ENCODE results near the gene ZNF566. TPM values are rescaled to one million over a fixed set of nuclear protein-coding genes. Genes with fewer than 3 reads are reported as not detected.

Gene ZNF566
- total and polyA plus RNA-seq, 2 donors (not counting 1 experiment from before 2014, with no cell fraction given): 9.1 to 26.6 TPM

DNA sequence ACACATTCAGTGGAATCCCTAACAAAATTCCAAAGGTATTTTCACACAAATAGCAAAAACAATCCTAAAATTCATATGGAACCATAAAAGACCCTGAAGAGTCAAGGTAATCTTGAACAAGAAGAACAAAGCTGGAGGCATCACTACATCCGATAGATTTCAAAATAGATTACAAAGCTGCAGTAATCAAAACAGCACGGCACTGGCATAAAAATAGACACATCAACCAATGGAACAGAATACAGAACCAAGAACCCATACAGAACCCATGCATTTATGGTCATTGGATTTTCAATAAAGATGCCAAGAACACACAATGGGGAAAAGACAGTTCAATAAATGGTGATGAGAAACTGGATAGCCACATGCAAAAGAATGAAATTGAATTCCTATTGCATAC is 32.5 kb downstream of the ZNF566 start:
- 100% methylated on average over 1 of the region's 2 CpGs for WGBS (ENCODE audit: insufficient coverage)
- DNase-seq (no peak), ATAC-seq (ENCODE audit: low read depth) (no peak)
- Mint-ChIP-seq H3K27ac (no peak overlapping the region), H3K9me3 (ENCODE audit: insufficient read depth) (peaks cover 15% of the 10 kb centered on the region), H3K27me3 (no peaks in the 10 kb centered on the region), H3K4me3 (no peak overlapping the region), H3K4me1 (no peaks in the 10 kb centered on the region)
- CTCF ChIA-PET: no interaction called here
- no peaks in the 10 kb centered on the region for H3K79me2 ChIP-seq (ENCODE audit: control insufficient read depth, insufficient read depth, low read length)
- peaks cover 3 to 5% of the 10 kb centered on the region in 2 experiments for H3K36me3 ChIP-seq (replicated peaks in 1 of 2; ENCODE audit: control extremely low read depth in 1 of 2, control insufficient read depth in 1 of 2, extremely low read depth in 1 of 2, insufficient read depth in 2 of 2, low read length in 1 of 2)
- no peaks in the 10 kb centered on the region for H4K20me1 ChIP-seq (ENCODE audit: control insufficient read depth, insufficient read depth, low read length, poor library complexity, severe bottlenecking)
- H3K9ac ChIP-seq (ENCODE audit: low read length): no peak overlapping the region
- H3K27me3 ChIP-seq (replicated peaks in 1 of 4; ENCODE audit: control extremely low read depth in 1 of 4, control insufficient read depth in 3 of 4, insufficient read depth in 4 of 4, low read length in 3 of 4): no peaks in the 10 kb centered on the region
- no peak for TF ChIP-seq EZH2 (IDR thresholded peaks at IDR 0.05; ENCODE audit: borderline replicate concordance, insufficient read depth, low read depth, low read length, poor library complexity, severe bottlenecking)
- TF ChIP-seq, protein P1, sequence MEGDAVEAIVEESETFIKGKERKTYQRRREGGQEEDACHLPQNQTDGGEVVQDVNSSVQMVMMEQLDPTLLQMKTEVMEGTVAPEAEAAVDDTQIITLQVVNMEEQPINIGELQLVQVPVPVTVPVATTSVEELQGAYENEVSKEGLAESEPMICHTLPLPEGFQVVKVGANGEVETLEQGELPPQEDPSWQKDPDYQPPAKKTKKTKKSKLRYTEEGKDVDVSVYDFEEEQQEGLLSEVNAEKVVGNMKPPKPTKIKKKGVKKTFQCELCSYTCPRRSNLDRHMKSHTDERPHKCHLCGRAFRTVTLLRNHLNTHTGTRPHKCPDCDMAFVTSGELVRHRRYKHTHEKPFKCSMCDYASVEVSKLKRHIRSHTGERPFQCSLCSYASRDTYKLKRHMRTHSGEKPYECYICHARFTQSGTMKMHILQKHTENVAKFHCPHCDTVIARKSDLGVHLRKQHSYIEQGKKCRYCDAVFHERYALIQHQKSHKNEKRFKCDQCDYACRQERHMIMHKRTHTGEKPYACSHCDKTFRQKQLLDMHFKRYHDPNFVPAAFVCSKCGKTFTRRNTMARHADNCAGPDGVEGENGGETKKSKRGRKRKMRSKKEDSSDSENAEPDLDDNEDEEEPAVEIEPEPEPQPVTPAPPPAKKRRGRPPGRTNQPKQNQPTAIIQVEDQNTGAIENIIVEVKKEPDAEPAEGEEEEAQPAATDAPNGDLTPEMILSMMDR (IDR thresholded peaks at IDR 0.05): no peak
- H3K4me1 ChIP-seq (ENCODE audit: control insufficient read depth in 2 of 2, insufficient read depth in 2 of 2, low read length in 2 of 2): no peaks in the 10 kb centered on the region
- H3K4me3 ChIP-seq (ENCODE audit: control extremely low read depth in 1 of 5, extremely low read depth in 1 of 5, insufficient read depth in 1 of 5, low read depth in 2 of 5, low read length in 4 of 5): no peak overlapping the region
- POLR2A ChIA-PET: no interaction called here
- no peak overlapping the region for H3K27ac ChIP-seq (ENCODE audit: low read length in 2 of 2)
- intact Hi-C loops (cut with micrococcal nuclease): no loop called here
- H2AFZ ChIP-seq (ENCODE audit: insufficient read depth, low read depth, low read length, poor library complexity, severe bottlenecking): no peak overlapping the region
- peaks cover 15 to 31% (median 24%) of the 10 kb centered on the region in 3 donors for H3K9me3 ChIP-seq (ENCODE audit: control extremely low read depth in 1 of 3, control insufficient read depth in 2 of 3, insufficient read depth in 1 of 3, low read length in 2 of 3)
- H3K4me2 ChIP-seq (replicated peaks; ENCODE audit: low read depth, low read length, poor library complexity, severe bottlenecking): no peak overlapping the region

DNA sequence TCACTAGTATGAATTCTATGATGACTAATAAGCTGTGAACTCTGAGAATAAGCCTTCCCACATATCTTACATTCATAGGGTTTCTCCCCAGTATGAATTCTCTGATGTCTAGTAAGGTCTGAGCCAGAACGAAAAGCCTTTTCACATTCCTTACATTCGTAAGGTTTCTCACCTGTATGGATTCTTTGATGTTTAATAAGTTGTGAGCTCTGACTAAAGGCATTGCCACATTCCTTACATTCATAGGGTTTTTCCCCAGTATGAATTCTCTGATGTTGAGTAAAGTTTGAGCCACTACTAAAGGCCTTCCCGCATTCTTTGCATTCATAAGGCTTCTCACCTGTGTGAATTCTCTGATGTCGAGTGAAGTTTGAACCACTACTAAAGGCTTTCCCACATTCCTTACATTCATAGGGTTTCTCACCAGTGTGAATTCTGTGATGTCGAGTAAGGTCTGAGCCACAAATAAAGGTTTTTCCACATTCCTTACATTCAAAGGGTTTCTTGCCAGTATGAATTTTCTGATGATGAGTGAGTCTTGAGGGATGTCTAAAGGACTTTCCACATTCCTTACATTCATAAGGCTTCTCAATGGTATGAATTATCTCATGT is 40.2 kb downstream of the ZNF566 start:
- no peaks in the 10 kb centered on the region for H3K4me1 Mint-ChIP-seq
- Histone ChIP-seq H3K27me3 (replicated peaks in 1 of 4; ENCODE audit: control extremely low read depth in 1 of 4, control insufficient read depth in 3 of 4, insufficient read depth in 4 of 4, low read length in 3 of 4) (no peaks in the 10 kb centered on the region), H3K27ac (ENCODE audit: low read length in 2 of 2) (no peak overlapping the region), H3K4me2 (replicated peaks; ENCODE audit: low read depth, low read length, poor library complexity, severe bottlenecking) (no peak overlapping the region), H3K79me2 (ENCODE audit: control insufficient read depth, insufficient read depth, low read length) (no peaks in the 10 kb centered on the region), H3K9ac (ENCODE audit: low read length) (no peak overlapping the region), H2AFZ (ENCODE audit: insufficient read depth, low read depth, low read length, poor library complexity, severe bottlenecking) (no peak overlapping the region), H3K36me3 (replicated peaks in 1 of 2; ENCODE audit: control extremely low read depth in 1 of 2, control insufficient read depth in 1 of 2, extremely low read depth in 1 of 2, insufficient read depth in 2 of 2, low read length in 1 of 2) (peaks cover 20 to 23% of the 10 kb centered on the region in 2 experiments), H4K20me1 (ENCODE audit: control insufficient read depth, insufficient read depth, low read length, poor library complexity, severe bottlenecking) (no peaks in the 10 kb centered on the region), H3K9me3 (ENCODE audit: control extremely low read depth in 1 of 3, control insufficient read depth in 2 of 3, insufficient read depth in 1 of 3, low read length in 2 of 3) (peaks cover 34 to 61% (median 53%) of the 10 kb centered on the region in 3 donors), H3K4me3 (ENCODE audit: control extremely low read depth in 1 of 5, extremely low read depth in 1 of 5, insufficient read depth in 1 of 5, low read depth in 2 of 5, low read length in 4 of 5) (peak overlapping the region in 1 of 5 experiments; percentile 1), H3K4me1 (ENCODE audit: control insufficient read depth in 2 of 2, insufficient read depth in 2 of 2, low read length in 2 of 2) (no peaks in the 10 kb centered on the region)
- ChIA-PET POLR2A (no interaction called here), CTCF (no interaction called here)
- intact Hi-C loops (cut with micrococcal nuclease): no loop called here
- no peak overlapping the region for H3K4me3 Mint-ChIP-seq
- no peak for DNase-seq
- WGBS (ENCODE audit: insufficient coverage): no CpG with 5 or more reads among the region's 5 CpGs
- H3K9me3 Mint-ChIP-seq (ENCODE audit: insufficient read depth): peaks cover 31% of the 10 kb centered on the region
- no peaks in the 10 kb centered on the region for H3K27me3 Mint-ChIP-seq
- no peak for ATAC-seq (ENCODE audit: low read depth)
- TF ChIP-seq EZH2 (IDR thresholded peaks at IDR 0.05; ENCODE audit: borderline replicate concordance, insufficient read depth, low read depth, low read length, poor library complexity, severe bottlenecking): no peak
- TF ChIP-seq, protein P1 (IDR thresholded peaks at IDR 0.05): no peak
- H3K27ac Mint-ChIP-seq: no peak overlapping the region
